Activated CD8-positive, alpha-beta memory T cell treated with anti-CD3 and anti-CD28 coated beads for 4 hours (primary cell): ENCODE measurements around the gene CEBPB.

ENCODE experiments used
- DNase-seq, 2 donors: peaks; one replicate each; pipeline ENCODE4 v3.0.0-alpha.2; 2020; ENCODE audit warnings: low read depth in 2 of 2

Gene CEBPB

DNA sequence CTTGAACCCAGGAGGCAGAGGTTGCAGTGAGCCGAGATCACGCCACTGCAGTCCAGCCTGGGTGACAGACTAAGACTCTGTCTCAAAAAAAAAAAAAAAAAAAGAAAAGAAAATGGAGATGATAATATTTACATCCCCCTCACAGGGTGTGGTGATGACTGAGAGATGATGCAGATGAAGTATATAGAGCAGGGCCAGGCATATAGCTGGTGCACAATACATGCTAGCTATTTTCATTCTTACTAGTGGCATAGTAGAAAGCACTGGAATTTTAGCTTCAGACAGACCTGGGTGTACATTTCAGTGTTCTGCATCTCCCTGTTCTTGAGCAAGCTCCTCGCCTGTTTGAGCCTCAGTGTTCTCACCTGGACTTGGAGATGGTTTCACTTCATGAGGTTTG lies 36.9 kb downstream of the CEBPB start:
- no peak for DNase-seq

DNA sequence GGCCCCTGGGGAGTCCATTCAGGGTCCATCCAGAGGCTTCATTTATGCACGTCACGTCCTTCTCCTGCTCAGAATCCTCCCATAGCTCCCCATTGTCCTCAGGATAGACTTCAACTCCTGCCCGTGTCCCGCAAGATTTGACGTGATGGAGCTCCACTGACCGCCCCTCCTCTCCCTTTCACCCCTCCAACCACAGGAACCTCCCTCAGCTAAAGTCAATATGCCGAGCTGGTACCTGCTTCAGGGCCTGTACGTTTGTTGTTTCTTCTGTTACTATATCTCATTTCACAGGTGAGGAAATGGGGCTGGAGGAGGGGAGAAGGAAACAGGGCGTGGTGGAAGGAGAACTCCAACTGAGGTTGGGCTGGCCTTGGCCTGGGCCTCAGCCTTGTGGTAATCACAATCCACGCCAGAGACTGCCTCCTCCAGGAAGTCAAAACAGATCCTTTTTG lies 38.6 kb downstream of the CEBPB start:
- no peak for DNase-seq

DNA sequence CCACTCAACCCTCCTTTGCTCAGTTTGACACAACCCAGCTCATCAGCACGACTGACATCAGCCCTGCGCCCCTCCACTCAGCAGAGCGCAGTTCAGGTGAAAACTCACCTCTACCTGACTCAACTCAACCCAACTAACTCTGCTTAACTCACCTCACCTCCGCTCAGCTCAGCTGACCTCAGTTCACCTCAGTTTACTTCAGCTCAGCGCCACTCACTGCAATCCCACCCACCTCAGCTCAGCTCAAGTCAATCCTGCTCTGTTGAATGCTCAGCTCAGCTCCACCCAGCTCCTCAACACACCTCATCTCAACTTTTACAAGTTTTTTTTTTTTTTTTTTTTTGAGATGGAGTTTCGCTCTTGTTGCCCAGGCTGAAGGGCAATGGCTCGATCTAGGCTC lies 39.6 kb downstream of the CEBPB start:
- DNase-seq, result no peak

DNA sequence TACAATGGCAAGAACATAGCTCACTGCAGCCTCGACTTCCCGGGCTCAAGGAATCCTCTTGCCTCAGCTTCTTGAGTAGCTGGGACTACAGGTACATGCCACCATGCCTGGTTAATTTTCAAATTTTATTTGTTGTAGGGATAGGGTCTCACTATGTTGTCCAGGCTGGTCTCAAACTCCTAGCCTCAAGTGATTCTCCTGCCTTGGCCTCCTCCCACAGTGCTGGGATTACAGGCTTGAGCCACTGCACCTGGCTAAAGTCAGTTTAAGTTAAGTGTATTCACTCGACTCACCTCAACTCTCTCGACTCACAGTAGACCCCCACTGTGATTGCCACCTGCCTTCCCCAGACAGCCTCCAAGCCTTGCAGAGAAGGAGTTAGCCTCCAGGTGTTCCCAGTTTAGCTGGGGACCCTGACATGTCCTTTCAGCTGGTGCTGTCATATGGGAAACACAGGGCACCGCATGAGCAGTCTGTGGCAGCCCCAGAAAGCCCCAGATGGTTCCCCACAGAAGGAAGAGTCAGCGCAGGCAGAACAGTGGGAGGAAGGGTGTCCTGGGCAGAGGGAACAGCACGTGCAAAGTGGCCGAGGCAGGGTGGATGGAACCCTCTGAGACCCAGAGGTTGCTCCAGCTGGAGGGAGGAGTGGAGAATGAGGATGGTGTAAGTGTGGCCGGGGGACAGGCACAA lies 40.4 kb downstream of the CEBPB start:
- no peak for DNase-seq

DNA sequence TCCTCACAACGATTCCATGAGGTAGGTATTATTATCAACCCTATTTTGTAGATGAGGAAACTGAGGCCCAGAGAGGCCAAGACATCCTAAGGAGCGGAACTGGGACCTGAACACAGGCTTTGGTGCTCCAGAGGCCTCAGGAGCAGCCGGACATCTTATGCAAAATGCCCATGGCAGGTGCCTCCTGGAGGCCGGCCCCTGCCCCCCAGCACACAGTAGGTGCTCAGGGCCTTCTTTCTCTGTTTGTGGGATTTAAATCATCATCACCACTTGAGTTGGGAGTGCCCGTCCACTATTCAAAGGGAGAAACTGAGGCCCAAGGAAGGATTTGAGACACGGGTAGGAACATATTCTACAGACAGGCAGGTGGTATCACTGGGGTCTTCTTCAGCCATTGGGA lies 41.2 kb downstream of the CEBPB start:
- DNase-seq, result no peak

DNA sequence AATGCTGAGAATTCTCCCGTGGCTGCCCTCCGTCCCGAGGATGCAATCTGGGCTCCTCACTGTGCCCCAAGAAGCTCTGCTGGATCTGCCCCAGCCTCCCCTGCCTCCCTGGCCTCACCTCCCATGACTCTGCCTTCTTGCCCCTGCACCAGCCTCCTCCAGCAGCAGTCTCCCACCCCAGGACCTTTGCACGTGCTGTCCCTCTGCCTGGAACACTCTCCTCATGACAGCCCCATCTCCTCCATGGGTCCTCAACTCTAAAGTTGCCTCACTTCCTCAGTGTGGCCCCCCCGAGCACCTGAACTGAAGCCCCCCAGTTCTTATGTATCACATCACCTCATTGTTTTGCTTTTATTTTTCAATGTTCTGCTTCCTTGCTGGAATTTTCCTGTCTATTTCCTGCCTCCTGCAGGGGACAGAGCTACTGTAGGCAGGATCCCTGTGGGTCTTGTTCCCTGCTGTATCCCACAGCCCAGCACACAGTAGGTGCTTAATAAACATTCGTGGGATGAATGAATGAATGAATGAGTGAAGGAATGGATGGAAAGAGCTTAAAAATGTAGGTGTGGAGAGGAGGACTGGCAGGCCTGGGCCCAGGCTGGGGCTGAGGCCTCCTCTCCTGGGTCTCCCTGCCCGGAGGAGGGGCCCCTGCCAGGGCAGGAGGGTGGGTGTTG lies 42.2 kb downstream of the CEBPB start:
- DNase-seq, result no peak

DNA sequence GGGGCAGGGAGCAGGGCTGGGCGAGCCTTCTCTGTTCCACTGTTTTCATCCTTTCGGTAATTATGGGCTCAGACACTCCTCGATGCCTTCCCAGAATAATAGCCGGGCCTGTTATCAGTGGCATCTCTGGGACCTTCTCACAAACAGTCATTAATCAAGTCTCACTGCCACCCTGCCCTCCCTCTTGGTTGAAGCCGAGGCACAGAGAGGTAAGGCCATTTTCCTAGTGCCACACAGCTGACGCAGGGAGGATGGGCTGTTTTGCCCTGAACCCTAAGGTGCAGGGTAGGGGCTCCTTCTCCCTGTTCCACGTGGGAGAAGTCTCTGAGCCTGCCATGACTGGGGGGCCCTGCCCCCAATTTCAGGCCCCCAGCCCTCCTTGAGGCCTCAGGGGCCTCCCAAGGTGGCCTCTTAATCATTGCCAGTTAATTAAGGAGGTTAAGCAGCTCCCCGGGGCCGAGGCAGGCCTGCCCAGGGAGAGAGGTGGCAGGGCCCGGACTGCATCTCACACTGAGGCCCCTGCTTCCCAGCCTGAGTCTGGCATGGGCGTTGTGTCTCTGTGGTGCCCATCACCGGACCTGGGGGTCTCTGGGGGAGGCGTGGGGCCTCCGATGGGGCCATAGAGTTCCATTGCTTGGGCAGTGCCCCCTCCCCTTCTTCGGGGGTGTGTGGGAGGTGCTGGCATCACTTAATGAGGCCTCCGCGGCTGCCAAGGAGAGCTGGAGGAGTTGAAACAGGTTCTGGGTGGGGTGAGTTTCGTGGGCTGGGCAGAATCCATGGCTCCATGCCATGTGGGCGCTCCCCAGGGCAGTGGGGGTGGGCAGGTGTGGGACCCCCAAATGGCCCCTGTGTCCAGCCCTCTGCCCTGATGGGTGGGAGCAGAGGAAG lies 42.9 kb downstream of the CEBPB start:
- DNase-seq, result no peak

DNA sequence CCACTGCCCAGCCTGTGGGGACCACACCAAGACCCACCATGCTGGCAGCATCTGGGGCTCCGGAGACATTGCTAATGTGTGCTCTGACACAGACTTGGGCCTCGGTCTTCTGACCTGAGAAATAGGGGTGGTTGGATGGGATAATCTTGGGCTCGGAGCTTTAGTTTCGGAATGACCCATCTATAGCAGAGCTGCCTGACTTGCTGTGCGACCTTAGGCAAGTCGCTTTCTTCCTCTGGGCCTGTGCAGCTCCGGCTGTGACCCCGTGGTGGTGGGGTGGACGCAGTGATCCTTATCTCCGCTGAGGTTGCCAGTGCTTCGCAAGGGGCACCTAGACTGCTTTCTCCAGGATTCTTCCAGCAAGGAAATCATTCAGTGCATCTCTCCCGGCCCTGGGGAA lies 43.7 kb downstream of the CEBPB start:
- DNase-seq, result no peak

DNA sequence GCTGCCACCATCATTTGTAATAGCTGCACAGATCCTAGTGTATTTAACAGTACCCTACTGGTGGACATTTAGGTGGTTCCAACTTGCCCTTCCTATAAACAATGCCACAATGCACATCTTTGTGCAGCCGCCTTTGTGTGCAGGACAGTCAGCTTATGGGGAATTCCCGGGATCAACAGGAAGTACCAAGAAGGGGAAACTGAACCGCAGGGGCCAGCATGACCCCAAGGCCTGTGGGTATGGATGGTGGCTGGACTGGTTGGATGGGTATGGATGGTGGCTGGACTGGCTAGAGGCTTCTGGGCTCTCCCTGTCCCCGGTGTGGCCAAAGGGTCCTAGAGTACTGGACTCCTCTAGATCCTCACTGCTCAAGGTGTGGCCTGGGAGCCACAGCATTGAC lies 46.7 kb downstream of the CEBPB start:
- DNase-seq, result no peak

DNA sequence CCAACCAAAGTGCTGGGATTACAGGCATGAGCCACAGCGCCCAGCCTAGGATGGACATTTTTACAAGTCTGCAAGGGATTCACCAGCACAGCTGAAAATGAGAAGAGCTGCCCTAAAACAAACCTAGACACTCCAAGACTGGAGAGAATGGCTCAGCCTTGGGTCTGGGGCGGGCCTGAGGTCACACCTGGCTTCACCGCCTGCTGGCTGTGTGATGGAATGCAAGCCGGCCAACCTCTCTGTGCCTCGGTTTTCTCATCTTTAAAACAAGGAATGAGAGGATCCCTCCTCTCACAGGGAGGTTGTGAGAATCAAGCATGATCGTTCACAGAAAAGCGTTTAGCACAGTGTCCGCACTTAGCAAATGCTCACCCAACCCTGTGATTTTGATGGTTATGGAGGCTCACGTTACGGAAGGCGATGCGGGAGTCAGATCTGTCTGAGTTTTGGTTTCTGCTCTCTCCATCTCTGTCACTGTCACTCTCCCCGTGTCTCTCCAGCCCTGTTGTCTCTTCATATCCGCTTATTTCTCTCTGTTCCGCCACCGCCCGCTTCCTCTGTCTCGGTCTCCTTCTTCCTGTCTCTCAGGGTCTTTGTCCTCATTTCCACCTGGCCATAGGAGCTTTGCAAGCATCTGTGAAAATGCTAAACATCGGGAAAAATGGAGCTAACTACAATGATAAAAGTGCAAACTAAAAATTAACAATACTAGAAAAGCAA lies 47.6 kb downstream of the CEBPB start:
- DNase-seq, result no peak

DNA sequence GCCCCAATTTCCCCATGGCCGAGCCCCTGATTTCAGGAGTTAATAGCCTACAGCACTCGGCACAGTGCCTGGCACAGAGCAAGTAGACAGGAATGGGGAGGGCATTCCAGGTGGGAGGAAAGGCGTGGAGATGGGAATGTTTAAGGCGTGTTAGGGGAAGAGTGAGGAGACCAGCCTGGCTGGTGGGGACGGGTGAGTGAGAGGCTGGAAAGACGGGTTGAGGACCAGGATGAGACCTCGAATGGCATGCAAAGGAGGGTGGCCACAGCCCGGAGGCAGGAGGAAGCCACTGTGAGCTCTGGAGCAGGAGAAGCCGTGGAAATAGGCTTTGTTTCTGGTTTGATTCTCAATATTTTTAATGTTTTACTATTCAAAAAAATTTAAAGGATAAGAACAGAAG lies 49.5 kb downstream of the CEBPB start:
- DNase-seq, result no peak

DNA sequence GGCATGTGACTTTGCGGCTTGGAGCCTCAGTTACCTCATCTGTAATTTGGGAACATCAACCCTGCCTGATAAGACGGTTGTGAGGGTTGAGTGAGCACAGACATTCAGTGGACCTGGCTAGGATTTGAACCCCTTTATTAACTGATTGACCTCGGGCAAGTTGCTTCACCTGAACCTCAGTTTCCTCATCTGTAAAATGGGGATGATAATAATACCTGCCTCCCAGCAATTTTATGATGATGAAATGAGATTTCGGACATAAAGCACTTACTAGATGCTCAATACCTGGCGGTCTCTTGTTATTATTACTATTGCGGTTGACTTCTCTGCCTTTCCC lies 51.5 kb downstream of the CEBPB start:
- DNase-seq, result no peak
